HUES48 (cell line): ENCODE results near the gene S1PR3.

Source experiments
- H3K27ac ChIP-seq: one replicate; pipeline ENCODE4 v1.7.0; 2013; ENCODE audit warnings: low read depth, low read length, inconsistent platforms
- H3K27me3 ChIP-seq: 2 replicates; pipeline ENCODE4 v1.6.1; 2013; ENCODE audit warnings: mild to moderate bottlenecking, low read length; ENCODE audit not compliant: control insufficient read depth, insufficient read depth
- H3K36me3 ChIP-seq: 2 replicates; pipeline ENCODE4 v1.6.1; 2013; ENCODE audit warnings: low read length; ENCODE audit not compliant: control insufficient read depth, insufficient read depth
- H3K4me1 ChIP-seq: 2 replicates; pipeline ENCODE4 v1.6.1; 2013; ENCODE audit warnings: mild to moderate bottlenecking, low read length; ENCODE audit not compliant: control insufficient read depth, insufficient read depth
- H3K4me3 ChIP-seq: 2 replicates; pipeline ENCODE4 v1.5.1; 2013; ENCODE audit warnings: mild to moderate bottlenecking, low read depth, low read length
- H3K9ac ChIP-seq: 2 replicates; pipeline ENCODE4 v1.6.1; 2013; ENCODE audit warnings: mild to moderate bottlenecking, low read depth, low read length, moderate library complexity
- H3K9me3 ChIP-seq: 2 replicates; pipeline ENCODE4 v1.6.1; 2013; ENCODE audit warnings: low read length; ENCODE audit not compliant: control insufficient read depth, insufficient read depth

The S1PR3 gene

GRCh38 chr9:89038382-89039103, 47.3 kb downstream of the S1PR3 start:
- Histone ChIP-seq H3K36me3 (no peaks in the 10 kb centered on the region), H3K4me1 (no peaks in the 10 kb centered on the region), H3K27ac (no peak overlapping the region), H3K27me3 (no peaks in the 10 kb centered on the region), H3K9ac (no peak overlapping the region), H3K9me3 (no peaks in the 10 kb centered on the region), H3K4me3 (no peak overlapping the region)

GRCh38 chr9:89039104-89039465, 47.8 kb downstream of the S1PR3 start:
- Histone ChIP-seq H3K36me3 (no peaks in the 10 kb centered on the region), H3K4me1 (no peaks in the 10 kb centered on the region), H3K9me3 (no peaks in the 10 kb centered on the region), H3K9ac (no peak overlapping the region), H3K27ac (no peak overlapping the region), H3K4me3 (no peak overlapping the region), H3K27me3 (no peaks in the 10 kb centered on the region)

- H3K9ac ChIP-seq = no peak overlapping the region
- no peaks in the 10 kb centered on the region for H3K4me1 ChIP-seq
- no peaks in the 10 kb centered on the region for H3K36me3 ChIP-seq
- H3K27me3 ChIP-seq = no peaks in the 10 kb centered on the region
- no peak overlapping the region for H3K4me3 ChIP-seq
- no peaks in the 10 kb centered on the region for H3K9me3 ChIP-seq
- H3K27ac ChIP-seq = no peak overlapping the region
Measured at GRCh38 chr9:89039664-89040063, 48.4 kb downstream of the S1PR3 start.

- Histone ChIP-seq H3K4me3 (no peak overlapping the region), H3K9ac (no peak overlapping the region), H3K9me3 (no peaks in the 10 kb centered on the region), H3K4me1 (no peaks in the 10 kb centered on the region), H3K36me3 (no peaks in the 10 kb centered on the region), H3K27ac (no peak overlapping the region), H3K27me3 (no peaks in the 10 kb centered on the region)
Measured at GRCh38 chr9:89042984-89043383, 51.7 kb downstream of the S1PR3 start.

GRCh38 chr9:89044104-89044503, 52.8 kb downstream of the S1PR3 start:
- H3K36me3 ChIP-seq = no peaks in the 10 kb centered on the region
- H3K4me3 ChIP-seq = no peak overlapping the region
- H3K9me3 ChIP-seq = no peaks in the 10 kb centered on the region
- no peaks in the 10 kb centered on the region for H3K4me1 ChIP-seq
- H3K27ac ChIP-seq = no peak overlapping the region
- H3K27me3 ChIP-seq = no peaks in the 10 kb centered on the region
- no peak overlapping the region for H3K9ac ChIP-seq

GRCh38 chr9:89044881-89045280, 53.6 kb downstream of the S1PR3 start:
- H3K4me1 ChIP-seq = no peaks in the 10 kb centered on the region
- no peaks in the 10 kb centered on the region for H3K27me3 ChIP-seq
- H3K27ac ChIP-seq = no peak overlapping the region
- no peak overlapping the region for H3K4me3 ChIP-seq
- no peaks in the 10 kb centered on the region for H3K9me3 ChIP-seq
- H3K36me3 ChIP-seq = no peaks in the 10 kb centered on the region
- H3K9ac ChIP-seq = no peak overlapping the region

- Histone ChIP-seq H3K9ac (no peak overlapping the region), H3K4me3 (no peak overlapping the region), H3K36me3 (no peaks in the 10 kb centered on the region), H3K9me3 (no peaks in the 10 kb centered on the region), H3K27ac (no peak overlapping the region), H3K27me3 (no peaks in the 10 kb centered on the region), H3K4me1 (no peaks in the 10 kb centered on the region)
Measured at GRCh38 chr9:89046832-89047231, 55.6 kb downstream of the S1PR3 start.

GRCh38 chr9:89047667-89048066, 56.4 kb downstream of the S1PR3 start:
- Histone ChIP-seq H3K9me3 (no peaks in the 10 kb centered on the region), H3K27ac (no peak overlapping the region), H3K36me3 (no peaks in the 10 kb centered on the region), H3K9ac (no peak overlapping the region), H3K4me3 (no peak overlapping the region), H3K4me1 (no peaks in the 10 kb centered on the region), H3K27me3 (no peaks in the 10 kb centered on the region)

- Histone ChIP-seq H3K9ac (no peak overlapping the region), H3K4me1 (no peaks in the 10 kb centered on the region), H3K27ac (no peak overlapping the region), H3K4me3 (no peak overlapping the region), H3K36me3 (no peaks in the 10 kb centered on the region), H3K27me3 (no peaks in the 10 kb centered on the region), H3K9me3 (no peaks in the 10 kb centered on the region)
Measured at GRCh38 chr9:89048616-89049015, 57.3 kb downstream of the S1PR3 start.

GRCh38 chr9:89049646-89050045, 58.4 kb downstream of the S1PR3 start:
- Histone ChIP-seq H3K9me3 (no peaks in the 10 kb centered on the region), H3K4me1 (no peaks in the 10 kb centered on the region), H3K27me3 (no peaks in the 10 kb centered on the region), H3K27ac (no peak overlapping the region), H3K4me3 (no peak overlapping the region), H3K36me3 (no peaks in the 10 kb centered on the region), H3K9ac (no peak overlapping the region)

GRCh38 chr9:89051421-89052025, 60.3 kb downstream of the S1PR3 start:
- no peaks in the 10 kb centered on the region for H3K36me3 ChIP-seq
- H3K27ac ChIP-seq = no peak overlapping the region
- H3K27me3 ChIP-seq = no peaks in the 10 kb centered on the region
- no peaks in the 10 kb centered on the region for H3K4me1 ChIP-seq
- H3K9ac ChIP-seq = no peak overlapping the region
- no peak overlapping the region for H3K4me3 ChIP-seq
- H3K9me3 ChIP-seq = no peaks in the 10 kb centered on the region
